Spleen (tissue), 7 donors: ENCODE measurements around the gene INTS4.

Source experiments
- POLR2A ChIP-seq, 3 donors: fragments of 450-650 bp; IDR thresholded peaks; one replicate each; pipeline ENCODE4 v1.5.1; 2017; ENCODE audit warnings: antibody characterized with exemption in 3 of 3, mild to moderate bottlenecking in 1 of 3
- TF ChIP-seq, protein P1 (sequence below), 11 experiments: fragments of 200-600 bp in 7 of 11; fragments of 450-650 bp in 4 of 11; sonication (generic) in 4 of 11; IDR thresholded peaks in 8 of 11; conservative IDR thresholded peaks in 3 of 11; 1 replicate in 7 of 11; 2 replicates in 4 of 11; pipeline versions ENCODE4 v1.4.0 to v1.8.0; 2016 to 2021; ENCODE audit warnings: antibody characterized with exemption in 11 of 11, inconsistent platforms in 4 of 11, mild to moderate bottlenecking in 1 of 11
- donor health status: DM: no; HTN: no; CAD: no; lungs with moderate emphysema.
- donor health status: DM: no; HTN: no; CAD: no.
- donor health status: DM: no; HTN: no; CAD: no.

DNA sequence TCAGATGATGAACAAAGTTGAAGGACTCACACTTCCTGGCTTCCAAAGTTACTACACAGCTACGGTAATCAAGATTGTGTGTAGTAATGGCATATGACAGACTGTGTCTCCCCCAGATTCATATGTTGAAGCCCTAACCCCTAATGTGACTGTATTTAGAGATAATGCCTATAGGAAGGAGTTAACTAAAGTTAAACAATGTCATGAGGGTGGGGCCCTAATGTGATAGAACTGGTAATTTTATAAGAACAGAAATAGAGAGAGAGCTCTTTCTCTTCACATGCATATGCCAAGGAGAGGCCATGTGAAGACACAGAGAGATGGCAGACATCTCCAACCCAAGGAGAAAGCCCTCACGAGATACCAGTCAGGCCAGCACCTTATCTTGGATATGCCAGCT, 165.5 kb downstream of the INTS4 start:
- TF ChIP-seq, protein P1, sequence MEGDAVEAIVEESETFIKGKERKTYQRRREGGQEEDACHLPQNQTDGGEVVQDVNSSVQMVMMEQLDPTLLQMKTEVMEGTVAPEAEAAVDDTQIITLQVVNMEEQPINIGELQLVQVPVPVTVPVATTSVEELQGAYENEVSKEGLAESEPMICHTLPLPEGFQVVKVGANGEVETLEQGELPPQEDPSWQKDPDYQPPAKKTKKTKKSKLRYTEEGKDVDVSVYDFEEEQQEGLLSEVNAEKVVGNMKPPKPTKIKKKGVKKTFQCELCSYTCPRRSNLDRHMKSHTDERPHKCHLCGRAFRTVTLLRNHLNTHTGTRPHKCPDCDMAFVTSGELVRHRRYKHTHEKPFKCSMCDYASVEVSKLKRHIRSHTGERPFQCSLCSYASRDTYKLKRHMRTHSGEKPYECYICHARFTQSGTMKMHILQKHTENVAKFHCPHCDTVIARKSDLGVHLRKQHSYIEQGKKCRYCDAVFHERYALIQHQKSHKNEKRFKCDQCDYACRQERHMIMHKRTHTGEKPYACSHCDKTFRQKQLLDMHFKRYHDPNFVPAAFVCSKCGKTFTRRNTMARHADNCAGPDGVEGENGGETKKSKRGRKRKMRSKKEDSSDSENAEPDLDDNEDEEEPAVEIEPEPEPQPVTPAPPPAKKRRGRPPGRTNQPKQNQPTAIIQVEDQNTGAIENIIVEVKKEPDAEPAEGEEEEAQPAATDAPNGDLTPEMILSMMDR (IDR thresholded peaks at IDR 0.05 in 8 of 11, conservative IDR thresholded peaks at IDR 0.05 in 3 of 11), result no peak
- TF ChIP-seq POLR2A (IDR thresholded peaks at IDR 0.05), result no peak
